WTC11 (cell line): ENCODE measurements around the gene ABR. TPM values are rescaled to one million over a fixed set of nuclear protein-coding genes. Genes with fewer than 3 reads are reported as not detected.

ENCODE experiments used
- ATAC-seq: fragments of 200-7000 bp; cut with Tn5 transposase; 2 replicates; pipeline ENCODE4 v1.10.0; 2021; ENCODE audit warnings: mild to moderate bottlenecking, moderate library complexity
- CTCF ChIA-PET: fragments of 300-600 bp; sonication (Branson Sonifier 250); formaldehyde crosslinking; loops from one replicate; lab custom pipeline; 2021; ENCODE audit warnings: antibody characterized with exemption; lab: Charles Lee
- POLR2A ChIA-PET: fragments of 350-600 bp; sonication (Branson Sonifier 250); formaldehyde crosslinking; loops from one replicate; lab custom pipeline; 2021; ENCODE audit warnings: antibody characterized with exemption; lab: Charles Lee
- DNase-seq: peaks from one replicate; pipeline ENCODE4 v3.0.0; 2021; ENCODE audit warnings: low spot score
- H3K27ac Mint-ChIP-seq: 2 replicates; pipeline ENCODE4 v1.8.0; 2021; ENCODE audit warnings: mixed read lengths
- H3K27me3 Mint-ChIP-seq: 2 replicates; pipeline ENCODE4 v1.8.0; 2021; ENCODE audit warnings: low read depth, mild to moderate bottlenecking, moderate library complexity, mixed read lengths
- H3K36me3 Mint-ChIP-seq: 2 replicates; pipeline ENCODE4 v1.8.0; 2021; ENCODE audit warnings: mixed read lengths
- H3K4me1 Mint-ChIP-seq: 2 replicates; pipeline ENCODE4 v1.8.0; 2022; ENCODE audit warnings: mixed read lengths
- H3K4me3 Mint-ChIP-seq: 2 replicates; pipeline ENCODE4 v1.8.0; 2021; ENCODE audit warnings: mild to moderate bottlenecking, moderate library complexity, mixed read lengths
- H3K9me3 Mint-ChIP-seq: 2 replicates; pipeline ENCODE4 v1.8.0; 2021; ENCODE audit warnings: mixed read lengths
- CREM ChIP-seq: sonication (generic); formaldehyde crosslinking; IDR thresholded peaks from 2 replicates; pipeline ENCODE4 v1.8.1; 2022; ENCODE audit warnings: mild to moderate bottlenecking, missing genetic modification reagents, moderate library complexity
- FOXP1 ChIP-seq: sonication (generic); formaldehyde crosslinking; IDR thresholded peaks from 2 replicates; pipeline ENCODE4 v1.8.0; 2022; ENCODE audit warnings: missing genetic modification reagents, mild to moderate bottlenecking, moderate library complexity, borderline replicate concordance
- ZNF263 ChIP-seq: sonication (generic); formaldehyde crosslinking; IDR thresholded peaks from 2 replicates; pipeline ENCODE4 v1.8.1; 2022; ENCODE audit warnings: low read depth, mild to moderate bottlenecking, moderate library complexity, missing genetic modification reagents
- ZNF396 ChIP-seq: fragments of 250-450 bp; sonication (Bioruptor Pico); IDR thresholded peaks from 2 replicates; pipeline ENCODE4 v1.8.0; 2021; ENCODE audit warnings: mild to moderate bottlenecking, moderate library complexity, borderline replicate concordance
- total RNA-seq: library from RNA; stranded (reverse); gene quantifications from 3 replicates; pipeline ENCODE4 v1.2.3, GENCODE V29; 2021
- TF ChIP-seq, protein P1 (sequence below): sonication (generic); formaldehyde crosslinking; IDR thresholded peaks from 2 replicates; pipeline ENCODE4 v1.8.1; 2022; ENCODE audit warnings: mild to moderate bottlenecking, missing genetic modification reagents, moderate library complexity, borderline replicate concordance
- TF ChIP-seq, protein P2 (sequence below): sonication (generic); formaldehyde crosslinking; conservative IDR thresholded peaks from 2 replicates; pipeline ENCODE4 v1.8.1; 2022; ENCODE audit warnings: mild to moderate bottlenecking, missing genetic modification reagents
- TF ChIP-seq, protein P3 (sequence below): fragments of 250-450 bp; sonication (Bioruptor Pico); IDR thresholded peaks from 2 replicates; pipeline ENCODE4 v2.1.2; 2022; ENCODE audit warnings: mild to moderate bottlenecking, moderate library complexity
- TF ChIP-seq, protein P4 (sequence below): sonication (generic); formaldehyde crosslinking; IDR thresholded peaks from 2 replicates; pipeline ENCODE4 v1.8.0; 2022; ENCODE audit warnings: missing genetic modification reagents
- TF ChIP-seq, protein P5 (sequence below): sonication (generic); formaldehyde crosslinking; IDR thresholded peaks from 2 replicates; pipeline ENCODE4 v1.8.0; 2023; ENCODE audit warnings: missing genetic modification reagents, mild to moderate bottlenecking, borderline replicate concordance
- TF ChIP-seq, protein P6 (sequence below): sonication (generic); formaldehyde crosslinking; IDR thresholded peaks from 2 replicates; pipeline ENCODE4 v1.8.0; 2022; ENCODE audit warnings: mild to moderate bottlenecking, missing genetic modification reagents
- TF ChIP-seq, protein P7 (sequence below): sonication (generic); formaldehyde crosslinking; IDR thresholded peaks from 2 replicates; pipeline ENCODE4 v1.8.1; 2023; ENCODE audit warnings: mild to moderate bottlenecking, missing genetic modification reagents, moderate library complexity
- TF ChIP-seq, protein P8 (sequence below): fragments of 250-450 bp; sonication (Bioruptor Pico); IDR thresholded peaks from 2 replicates; pipeline ENCODE4 v1.9.0; 2021; ENCODE audit warnings: moderate library complexity, mild to moderate bottlenecking, inconsistent platforms, borderline replicate concordance

The ABR gene
- total RNA-seq, 1 experiment from 2014 or later = 38.0 TPM

DNA sequence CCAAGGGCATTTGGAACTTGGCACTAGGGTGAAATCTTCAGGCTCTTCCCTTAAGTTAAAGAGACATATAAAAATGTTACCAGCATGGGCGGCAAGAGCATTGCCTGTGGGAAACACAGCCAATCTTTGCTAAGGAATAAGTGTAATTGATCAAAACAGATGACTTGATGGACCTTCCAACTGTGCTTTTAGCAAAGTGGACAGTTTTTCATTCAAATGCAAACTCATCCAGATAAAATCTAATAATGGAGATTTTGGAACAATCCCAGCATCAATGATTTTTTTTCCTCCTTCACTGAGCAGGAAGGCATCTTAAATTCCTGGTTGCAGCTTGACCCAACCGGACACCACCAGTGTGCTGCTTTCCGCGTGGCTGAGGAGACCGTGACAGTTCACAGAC lies 47.6 kb upstream of the ABR start (continued):
- TF ChIP-seq, protein P1, sequence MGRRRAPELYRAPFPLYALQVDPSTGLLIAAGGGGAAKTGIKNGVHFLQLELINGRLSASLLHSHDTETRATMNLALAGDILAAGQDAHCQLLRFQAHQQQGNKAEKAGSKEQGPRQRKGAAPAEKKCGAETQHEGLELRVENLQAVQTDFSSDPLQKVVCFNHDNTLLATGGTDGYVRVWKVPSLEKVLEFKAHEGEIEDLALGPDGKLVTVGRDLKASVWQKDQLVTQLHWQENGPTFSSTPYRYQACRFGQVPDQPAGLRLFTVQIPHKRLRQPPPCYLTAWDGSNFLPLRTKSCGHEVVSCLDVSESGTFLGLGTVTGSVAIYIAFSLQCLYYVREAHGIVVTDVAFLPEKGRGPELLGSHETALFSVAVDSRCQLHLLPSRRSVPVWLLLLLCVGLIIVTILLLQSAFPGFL = no peak

DNA sequence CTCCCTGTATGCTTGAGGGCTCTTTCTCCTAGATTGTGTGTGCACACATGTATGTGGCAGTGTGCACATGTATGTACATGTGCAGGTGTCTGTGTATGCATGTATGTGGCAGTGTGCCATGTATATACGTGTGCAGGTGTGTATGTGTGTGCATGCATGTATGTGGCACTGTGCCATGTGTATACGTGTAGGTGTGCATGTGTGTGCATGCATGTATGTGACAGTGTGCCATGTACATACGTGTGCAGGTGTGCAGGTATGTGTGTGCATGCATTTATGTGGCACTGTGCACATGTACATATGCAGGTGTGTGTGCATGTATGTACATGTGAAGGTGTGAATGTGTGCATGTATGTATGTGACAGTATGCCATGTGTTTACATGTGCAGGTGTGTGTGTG lies 46.5 kb upstream of the ABR start:
- no peak for ATAC-seq
- peaks cover 8% of the 10 kb centered on the region for H3K4me1 Mint-ChIP-seq
- peaks cover 2% of the 10 kb centered on the region; the same call in 1 of the 2 replicates for H3K36me3 Mint-ChIP-seq
- ChIA-PET CTCF (no interaction called here), POLR2A (no interaction called here)
- H3K9me3 Mint-ChIP-seq = no peaks in the 10 kb centered on the region
- DNase-seq = no peak
- no peak overlapping the region for H3K27ac Mint-ChIP-seq
- H3K27me3 Mint-ChIP-seq = peaks cover 67% of the 10 kb centered on the region
- H3K4me3 Mint-ChIP-seq = no peak overlapping the region
- TF ChIP-seq, protein P2, sequence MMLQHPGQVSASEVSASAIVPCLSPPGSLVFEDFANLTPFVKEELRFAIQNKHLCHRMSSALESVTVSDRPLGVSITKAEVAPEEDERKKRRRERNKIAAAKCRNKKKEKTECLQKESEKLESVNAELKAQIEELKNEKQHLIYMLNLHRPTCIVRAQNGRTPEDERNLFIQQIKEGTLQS (CRISPR knock-in tag) = no peak
- TF ChIP-seq, protein P3, sequence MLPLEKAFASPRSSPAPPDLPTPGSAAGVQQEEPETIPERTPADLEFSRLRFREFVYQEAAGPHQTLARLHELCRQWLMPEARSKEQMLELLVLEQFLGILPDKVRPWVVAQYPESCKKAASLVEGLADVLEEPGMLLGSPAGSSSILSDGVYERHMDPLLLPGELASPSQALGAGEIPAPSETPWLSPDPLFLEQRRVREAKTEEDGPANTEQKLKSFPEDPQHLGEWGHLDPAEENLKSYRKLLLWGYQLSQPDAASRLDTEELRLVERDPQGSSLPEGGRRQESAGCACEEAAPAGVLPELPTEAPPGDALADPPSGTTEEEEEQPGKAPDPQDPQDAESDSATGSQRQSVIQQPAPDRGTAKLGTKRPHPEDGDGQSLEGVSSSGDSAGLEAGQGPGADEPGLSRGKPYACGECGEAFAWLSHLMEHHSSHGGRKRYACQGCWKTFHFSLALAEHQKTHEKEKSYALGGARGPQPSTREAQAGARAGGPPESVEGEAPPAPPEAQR = no peak
- TF ChIP-seq ZNF263 (CRISPR knock-in tag) = no peak
- no peak for TF ChIP-seq CREM (CRISPR knock-in tag)
- TF ChIP-seq, protein P4, sequence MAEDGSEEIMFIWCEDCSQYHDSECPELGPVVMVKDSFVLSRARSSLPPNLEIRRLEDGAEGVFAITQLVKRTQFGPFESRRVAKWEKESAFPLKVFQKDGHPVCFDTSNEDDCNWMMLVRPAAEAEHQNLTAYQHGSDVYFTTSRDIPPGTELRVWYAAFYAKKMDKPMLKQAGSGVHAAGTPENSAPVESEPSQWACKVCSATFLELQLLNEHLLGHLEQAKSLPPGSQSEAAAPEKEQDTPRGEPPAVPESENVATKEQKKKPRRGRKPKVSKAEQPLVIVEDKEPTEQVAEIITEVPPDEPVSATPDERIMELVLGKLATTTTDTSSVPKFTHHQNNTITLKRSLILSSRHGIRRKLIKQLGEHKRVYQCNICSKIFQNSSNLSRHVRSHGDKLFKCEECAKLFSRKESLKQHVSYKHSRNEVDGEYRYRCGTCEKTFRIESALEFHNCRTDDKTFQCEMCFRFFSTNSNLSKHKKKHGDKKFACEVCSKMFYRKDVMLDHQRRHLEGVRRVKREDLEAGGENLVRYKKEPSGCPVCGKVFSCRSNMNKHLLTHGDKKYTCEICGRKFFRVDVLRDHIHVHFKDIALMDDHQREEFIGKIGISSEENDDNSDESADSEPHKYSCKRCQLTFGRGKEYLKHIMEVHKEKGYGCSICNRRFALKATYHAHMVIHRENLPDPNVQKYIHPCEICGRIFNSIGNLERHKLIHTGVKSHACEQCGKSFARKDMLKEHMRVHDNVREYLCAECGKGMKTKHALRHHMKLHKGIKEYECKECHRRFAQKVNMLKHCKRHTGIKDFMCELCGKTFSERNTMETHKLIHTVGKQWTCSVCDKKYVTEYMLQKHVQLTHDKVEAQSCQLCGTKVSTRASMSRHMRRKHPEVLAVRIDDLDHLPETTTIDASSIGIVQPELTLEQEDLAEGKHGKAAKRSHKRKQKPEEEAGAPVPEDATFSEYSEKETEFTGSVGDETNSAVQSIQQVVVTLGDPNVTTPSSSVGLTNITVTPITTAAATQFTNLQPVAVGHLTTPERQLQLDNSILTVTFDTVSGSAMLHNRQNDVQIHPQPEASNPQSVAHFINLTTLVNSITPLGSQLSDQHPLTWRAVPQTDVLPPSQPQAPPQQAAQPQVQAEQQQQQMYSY (CRISPR knock-in tag) = no peak
- TF ChIP-seq, protein P5, sequence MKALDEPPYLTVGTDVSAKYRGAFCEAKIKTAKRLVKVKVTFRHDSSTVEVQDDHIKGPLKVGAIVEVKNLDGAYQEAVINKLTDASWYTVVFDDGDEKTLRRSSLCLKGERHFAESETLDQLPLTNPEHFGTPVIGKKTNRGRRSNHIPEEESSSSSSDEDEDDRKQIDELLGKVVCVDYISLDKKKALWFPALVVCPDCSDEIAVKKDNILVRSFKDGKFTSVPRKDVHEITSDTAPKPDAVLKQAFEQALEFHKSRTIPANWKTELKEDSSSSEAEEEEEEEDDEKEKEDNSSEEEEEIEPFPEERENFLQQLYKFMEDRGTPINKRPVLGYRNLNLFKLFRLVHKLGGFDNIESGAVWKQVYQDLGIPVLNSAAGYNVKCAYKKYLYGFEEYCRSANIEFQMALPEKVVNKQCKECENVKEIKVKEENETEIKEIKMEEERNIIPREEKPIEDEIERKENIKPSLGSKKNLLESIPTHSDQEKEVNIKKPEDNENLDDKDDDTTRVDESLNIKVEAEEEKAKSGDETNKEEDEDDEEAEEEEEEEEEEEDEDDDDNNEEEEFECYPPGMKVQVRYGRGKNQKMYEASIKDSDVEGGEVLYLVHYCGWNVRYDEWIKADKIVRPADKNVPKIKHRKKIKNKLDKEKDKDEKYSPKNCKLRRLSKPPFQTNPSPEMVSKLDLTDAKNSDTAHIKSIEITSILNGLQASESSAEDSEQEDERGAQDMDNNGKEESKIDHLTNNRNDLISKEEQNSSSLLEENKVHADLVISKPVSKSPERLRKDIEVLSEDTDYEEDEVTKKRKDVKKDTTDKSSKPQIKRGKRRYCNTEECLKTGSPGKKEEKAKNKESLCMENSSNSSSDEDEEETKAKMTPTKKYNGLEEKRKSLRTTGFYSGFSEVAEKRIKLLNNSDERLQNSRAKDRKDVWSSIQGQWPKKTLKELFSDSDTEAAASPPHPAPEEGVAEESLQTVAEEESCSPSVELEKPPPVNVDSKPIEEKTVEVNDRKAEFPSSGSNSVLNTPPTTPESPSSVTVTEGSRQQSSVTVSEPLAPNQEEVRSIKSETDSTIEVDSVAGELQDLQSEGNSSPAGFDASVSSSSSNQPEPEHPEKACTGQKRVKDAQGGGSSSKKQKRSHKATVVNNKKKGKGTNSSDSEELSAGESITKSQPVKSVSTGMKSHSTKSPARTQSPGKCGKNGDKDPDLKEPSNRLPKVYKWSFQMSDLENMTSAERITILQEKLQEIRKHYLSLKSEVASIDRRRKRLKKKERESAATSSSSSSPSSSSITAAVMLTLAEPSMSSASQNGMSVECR (CRISPR knock-in tag) = no peak
- TF ChIP-seq, protein P6, sequence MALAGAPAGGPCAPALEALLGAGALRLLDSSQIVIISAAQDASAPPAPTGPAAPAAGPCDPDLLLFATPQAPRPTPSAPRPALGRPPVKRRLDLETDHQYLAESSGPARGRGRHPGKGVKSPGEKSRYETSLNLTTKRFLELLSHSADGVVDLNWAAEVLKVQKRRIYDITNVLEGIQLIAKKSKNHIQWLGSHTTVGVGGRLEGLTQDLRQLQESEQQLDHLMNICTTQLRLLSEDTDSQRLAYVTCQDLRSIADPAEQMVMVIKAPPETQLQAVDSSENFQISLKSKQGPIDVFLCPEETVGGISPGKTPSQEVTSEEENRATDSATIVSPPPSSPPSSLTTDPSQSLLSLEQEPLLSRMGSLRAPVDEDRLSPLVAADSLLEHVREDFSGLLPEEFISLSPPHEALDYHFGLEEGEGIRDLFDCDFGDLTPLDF (CRISPR knock-in tag) = no peak
- TF ChIP-seq ZNF396 (CRISPR knock-in tag) = no peak
- TF ChIP-seq, protein P7, sequence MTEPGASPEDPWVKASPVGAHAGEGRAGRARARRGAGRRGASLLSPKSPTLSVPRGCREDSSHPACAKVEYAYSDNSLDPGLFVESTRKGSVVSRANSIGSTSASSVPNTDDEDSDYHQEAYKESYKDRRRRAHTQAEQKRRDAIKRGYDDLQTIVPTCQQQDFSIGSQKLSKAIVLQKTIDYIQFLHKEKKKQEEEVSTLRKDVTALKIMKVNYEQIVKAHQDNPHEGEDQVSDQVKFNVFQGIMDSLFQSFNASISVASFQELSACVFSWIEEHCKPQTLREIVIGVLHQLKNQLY (CRISPR knock-in tag) = no peak
- TF ChIP-seq, protein P8, sequence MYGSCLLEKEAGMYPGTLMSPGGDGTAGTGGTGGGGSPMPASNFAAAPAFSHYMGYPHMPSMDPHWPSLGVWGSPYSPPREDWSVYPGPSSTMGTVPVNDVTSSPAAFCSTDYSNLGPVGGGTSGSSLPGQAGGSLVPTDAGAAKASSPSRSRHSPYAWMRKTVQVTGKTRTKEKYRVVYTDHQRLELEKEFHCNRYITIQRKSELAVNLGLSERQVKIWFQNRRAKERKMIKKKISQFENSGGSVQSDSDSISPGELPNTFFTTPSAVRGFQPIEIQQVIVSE (CRISPR knock-in tag) = no peak
- no peak for TF ChIP-seq FOXP1 (CRISPR knock-in tag)
